ENCODE data around the gene TPX2.

The TPX2 gene

GRCh38 chr20:31705598-31706597 is 33.2 kb upstream of the TPX2 start:
- no peak for DNase-seq (ENCODE audit: low read depth in 2 of 2, low spot score in 1 of 2)

- DNase-seq (ENCODE audit: low read depth in 2 of 2, low spot score in 1 of 2) = no peak
Measured at GRCh38 chr20:31706607-31707257, 32.4 kb upstream of the TPX2 start.

- no peak for DNase-seq (ENCODE audit: low read depth in 2 of 2, low spot score in 1 of 2)
Measured at GRCh38 chr20:31707258-31707615, 31.9 kb upstream of the TPX2 start.

GRCh38 chr20:31707994-31708735 is 30.9 kb upstream of the TPX2 start:
- DNase-seq (ENCODE audit: low read depth in 2 of 2, low spot score in 1 of 2) = no peak

GRCh38 chr20:31708736-31709534 is 30.2 kb upstream of the TPX2 start:
- DNase-seq (ENCODE audit: low read depth in 2 of 2, low spot score in 1 of 2) = no peak

GRCh38 chr20:31709939-31710338 is 29.2 kb upstream of the TPX2 start:
- DNase-seq (ENCODE audit: low read depth in 2 of 2, low spot score in 1 of 2) = no peak

GRCh38 chr20:31710423-31711108 is 28.5 kb upstream of the TPX2 start:
- no peak for DNase-seq (ENCODE audit: low read depth in 2 of 2, low spot score in 1 of 2)

GRCh38 chr20:31711179-31712111 is 27.6 kb upstream of the TPX2 start:
- DNase-seq (ENCODE audit: low read depth in 2 of 2, low spot score in 1 of 2) = no peak

GRCh38 chr20:31712112-31712553 is 27.0 kb upstream of the TPX2 start:
- no peak for DNase-seq (ENCODE audit: low read depth in 2 of 2, low spot score in 1 of 2)

- no peak for DNase-seq (ENCODE audit: low read depth in 2 of 2, low spot score in 1 of 2)
Measured at GRCh38 chr20:31712564-31713311, 26.4 kb upstream of the TPX2 start.

- DNase-seq (ENCODE audit: low read depth in 2 of 2, low spot score in 1 of 2) = no peak
Measured at GRCh38 chr20:31713312-31714273, 25.5 kb upstream of the TPX2 start.

- no peak for DNase-seq (ENCODE audit: low read depth in 2 of 2, low spot score in 1 of 2)
Measured at GRCh38 chr20:31715766-31716165, 23.3 kb upstream of the TPX2 start.

GRCh38 chr20:31716351-31716750 is 22.7 kb upstream of the TPX2 start:
- no peak for DNase-seq (ENCODE audit: low read depth in 2 of 2, low spot score in 1 of 2)

- no peak for DNase-seq (ENCODE audit: low read depth in 2 of 2, low spot score in 1 of 2)
Measured at GRCh38 chr20:31716818-31717477, 22.1 kb upstream of the TPX2 start.

GRCh38 chr20:31717478-31718201 is 21.4 kb upstream of the TPX2 start:
- DNase-seq (ENCODE audit: low read depth in 2 of 2, low spot score in 1 of 2) = no peak

Measured in stimulated activated CD8-positive, alpha-beta memory T cell treated with anti-CD3 and anti-CD28 coated beads, Interleukin-4, amount 100 ng/mL, for 1 hour (primary cell).